ENCODE measurements around the gene TKFC. TPM values are rescaled to one million over a fixed set of nuclear protein-coding genes. Genes with fewer than 3 reads are reported as not detected.

Gene TKFC
- total and polyA plus RNA-seq, 9 of the 15 experiments (the other 6 are each of a cell fraction or from before 2014, with no cell fraction given) = 2.0 to 61.7 (median 28.5) TPM

DNA sequence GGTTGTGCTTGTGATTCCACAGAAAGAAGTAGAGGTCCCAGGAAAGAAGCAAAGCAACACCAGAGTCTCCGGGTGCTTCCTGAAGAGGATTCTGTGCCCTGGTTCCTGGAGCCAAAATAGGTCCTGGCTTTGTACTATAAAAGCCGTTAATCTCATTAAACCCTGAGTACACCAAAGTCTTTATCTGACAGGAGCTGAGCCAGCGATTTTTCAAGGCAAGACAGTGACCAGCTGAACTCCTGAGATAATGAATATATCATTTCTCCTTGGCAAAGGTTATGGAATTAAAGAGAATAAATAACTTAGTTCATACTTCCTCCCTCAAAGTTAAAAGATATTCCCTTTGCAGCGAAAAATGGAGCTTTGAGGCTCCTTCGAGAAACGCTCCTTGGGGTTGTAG lies 34.4 kb downstream of the TKFC start (continued):
- TF ChIP-seq, protein P1, sequence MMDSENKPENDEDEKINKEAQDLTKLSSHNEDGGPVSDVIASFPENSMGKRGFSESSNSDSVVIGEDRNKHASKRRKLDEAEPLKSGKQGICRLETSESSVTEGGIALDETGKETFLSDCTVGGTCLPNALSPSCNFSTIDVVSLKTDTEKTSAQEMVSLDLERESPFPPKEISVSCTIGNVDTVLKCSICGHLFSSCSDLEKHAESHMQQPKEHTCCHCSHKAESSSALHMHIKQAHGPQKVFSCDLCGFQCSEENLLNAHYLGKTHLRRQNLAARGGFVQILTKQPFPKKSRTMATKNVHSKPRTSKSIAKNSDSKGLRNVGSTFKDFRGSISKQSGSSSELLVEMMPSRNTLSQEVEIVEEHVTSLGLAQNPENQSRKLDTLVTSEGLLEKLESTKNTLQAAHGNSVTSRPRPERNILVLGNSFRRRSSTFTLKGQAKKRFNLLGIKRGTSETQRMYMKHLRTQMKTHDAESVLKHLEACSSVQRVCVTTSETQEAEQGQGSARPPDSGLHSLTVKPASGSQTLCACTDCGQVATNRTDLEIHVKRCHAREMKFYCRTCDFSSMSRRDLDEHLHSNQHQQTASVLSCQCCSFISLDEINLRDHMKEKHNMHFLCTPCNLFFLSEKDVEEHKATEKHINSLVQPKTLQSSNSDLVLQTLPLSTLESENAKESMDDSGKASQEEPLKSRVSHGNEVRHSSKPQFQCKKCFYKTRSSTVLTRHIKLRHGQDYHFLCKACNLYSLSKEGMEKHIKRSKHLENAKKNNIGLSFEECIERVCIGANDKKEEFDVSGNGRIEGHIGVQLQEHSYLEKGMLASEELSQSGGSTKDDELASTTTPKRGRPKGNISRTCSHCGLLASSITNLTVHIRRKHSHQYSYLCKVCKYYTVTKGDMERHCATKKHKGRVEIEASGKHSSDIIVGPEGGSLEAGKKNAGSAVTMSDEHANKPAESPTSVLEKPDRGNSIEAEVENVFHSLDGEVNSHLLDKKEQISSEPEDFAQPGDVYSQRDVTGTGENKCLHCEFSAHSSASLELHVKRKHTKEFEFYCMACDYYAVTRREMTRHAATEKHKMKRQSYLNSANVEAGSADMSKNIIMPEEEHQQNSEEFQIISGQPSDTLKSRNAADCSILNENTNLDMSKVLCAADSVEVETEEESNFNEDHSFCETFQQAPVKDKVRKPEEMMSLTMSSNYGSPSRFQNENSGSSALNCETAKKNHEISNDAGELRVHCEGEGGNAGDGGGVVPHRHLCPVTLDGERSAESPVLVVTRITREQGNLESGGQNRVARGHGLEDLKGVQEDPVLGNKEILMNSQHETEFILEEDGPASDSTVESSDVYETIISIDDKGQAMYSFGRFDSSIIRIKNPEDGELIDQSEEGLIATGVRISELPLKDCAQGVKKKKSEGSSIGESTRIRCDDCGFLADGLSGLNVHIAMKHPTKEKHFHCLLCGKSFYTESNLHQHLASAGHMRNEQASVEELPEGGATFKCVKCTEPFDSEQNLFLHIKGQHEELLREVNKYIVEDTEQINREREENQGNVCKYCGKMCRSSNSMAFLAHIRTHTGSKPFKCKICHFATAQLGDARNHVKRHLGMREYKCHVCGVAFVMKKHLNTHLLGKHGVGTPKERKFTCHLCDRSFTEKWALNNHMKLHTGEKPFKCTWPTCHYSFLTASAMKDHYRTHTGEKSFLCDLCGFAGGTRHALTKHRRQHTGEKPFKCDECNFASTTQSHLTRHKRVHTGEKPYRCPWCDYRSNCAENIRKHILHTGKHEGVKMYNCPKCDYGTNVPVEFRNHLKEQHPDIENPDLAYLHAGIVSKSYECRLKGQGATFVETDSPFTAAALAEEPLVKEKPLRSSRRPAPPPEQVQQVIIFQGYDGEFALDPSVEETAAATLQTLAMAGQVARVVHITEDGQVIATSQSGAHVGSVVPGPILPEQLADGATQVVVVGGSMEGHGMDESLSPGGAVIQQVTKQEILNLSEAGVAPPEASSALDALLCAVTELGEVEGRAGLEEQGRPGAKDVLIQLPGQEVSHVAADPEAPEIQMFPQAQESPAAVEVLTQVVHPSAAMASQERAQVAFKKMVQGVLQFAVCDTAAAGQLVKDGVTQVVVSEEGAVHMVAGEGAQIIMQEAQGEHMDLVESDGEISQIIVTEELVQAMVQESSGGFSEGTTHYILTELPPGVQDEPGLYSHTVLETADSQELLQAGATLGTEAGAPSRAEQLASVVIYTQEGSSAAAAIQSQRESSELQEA (IDR thresholded peaks at IDR 0.05; ENCODE audit: low read depth) = no peak
- no peak for TF ChIP-seq SP1 (CRISPR knock-in tag; IDR thresholded peaks at IDR 0.05)
- TF ChIP-seq, protein P2, sequence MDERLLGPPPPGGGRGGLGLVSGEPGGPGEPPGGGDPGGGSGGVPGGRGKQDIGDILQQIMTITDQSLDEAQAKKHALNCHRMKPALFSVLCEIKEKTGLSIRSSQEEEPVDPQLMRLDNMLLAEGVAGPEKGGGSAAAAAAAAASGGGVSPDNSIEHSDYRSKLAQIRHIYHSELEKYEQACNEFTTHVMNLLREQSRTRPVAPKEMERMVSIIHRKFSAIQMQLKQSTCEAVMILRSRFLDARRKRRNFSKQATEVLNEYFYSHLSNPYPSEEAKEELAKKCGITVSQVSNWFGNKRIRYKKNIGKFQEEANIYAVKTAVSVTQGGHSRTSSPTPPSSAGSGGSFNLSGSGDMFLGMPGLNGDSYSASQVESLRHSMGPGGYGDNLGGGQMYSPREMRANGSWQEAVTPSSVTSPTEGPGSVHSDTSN (CRISPR knock-in tag; IDR thresholded peaks at IDR 0.05; ENCODE audit: low read depth) = no peak
- TF ChIP-seq, protein P2 (tag; conservative IDR thresholded peaks at IDR 0.05; ENCODE audit: low read depth) = peak; percentile 83
- TF ChIP-seq ARID1B (IDR thresholded peaks at IDR 0.05) = peak; percentile 90
- TF ChIP-seq NBN (IDR thresholded peaks at IDR 0.05; ENCODE audit: low read depth) = no peak
- TF ChIP-seq, protein P3, sequence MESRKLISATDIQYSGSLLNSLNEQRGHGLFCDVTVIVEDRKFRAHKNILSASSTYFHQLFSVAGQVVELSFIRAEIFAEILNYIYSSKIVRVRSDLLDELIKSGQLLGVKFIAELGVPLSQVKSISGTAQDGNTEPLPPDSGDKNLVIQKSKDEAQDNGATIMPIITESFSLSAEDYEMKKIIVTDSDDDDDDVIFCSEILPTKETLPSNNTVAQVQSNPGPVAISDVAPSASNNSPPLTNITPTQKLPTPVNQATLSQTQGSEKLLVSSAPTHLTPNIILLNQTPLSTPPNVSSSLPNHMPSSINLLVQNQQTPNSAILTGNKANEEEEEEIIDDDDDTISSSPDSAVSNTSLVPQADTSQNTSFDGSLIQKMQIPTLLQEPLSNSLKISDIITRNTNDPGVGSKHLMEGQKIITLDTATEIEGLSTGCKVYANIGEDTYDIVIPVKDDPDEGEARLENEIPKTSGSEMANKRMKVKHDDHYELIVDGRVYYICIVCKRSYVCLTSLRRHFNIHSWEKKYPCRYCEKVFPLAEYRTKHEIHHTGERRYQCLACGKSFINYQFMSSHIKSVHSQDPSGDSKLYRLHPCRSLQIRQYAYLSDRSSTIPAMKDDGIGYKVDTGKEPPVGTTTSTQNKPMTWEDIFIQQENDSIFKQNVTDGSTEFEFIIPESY (CRISPR knock-in tag; IDR thresholded peaks at IDR 0.05) = no peak
- peak; percentile 90 for TF ChIP-seq MAFF (IDR thresholded peaks at IDR 0.05; ENCODE audit: low read length)
- TF ChIP-seq TBP (optimal IDR thresholded peaks at IDR 0.05; ENCODE audit: low read depth, low read length) = no peak
- TF ChIP-seq JUN (IDR thresholded peaks at IDR 0.05; ENCODE audit: borderline replicate concordance, low read depth, low read length) = no peak
- TF ChIP-seq JUN (CRISPR knock-in tag; IDR thresholded peaks at IDR 0.05; ENCODE audit: borderline replicate concordance) = no peak
- TF ChIP-seq, protein P4, sequence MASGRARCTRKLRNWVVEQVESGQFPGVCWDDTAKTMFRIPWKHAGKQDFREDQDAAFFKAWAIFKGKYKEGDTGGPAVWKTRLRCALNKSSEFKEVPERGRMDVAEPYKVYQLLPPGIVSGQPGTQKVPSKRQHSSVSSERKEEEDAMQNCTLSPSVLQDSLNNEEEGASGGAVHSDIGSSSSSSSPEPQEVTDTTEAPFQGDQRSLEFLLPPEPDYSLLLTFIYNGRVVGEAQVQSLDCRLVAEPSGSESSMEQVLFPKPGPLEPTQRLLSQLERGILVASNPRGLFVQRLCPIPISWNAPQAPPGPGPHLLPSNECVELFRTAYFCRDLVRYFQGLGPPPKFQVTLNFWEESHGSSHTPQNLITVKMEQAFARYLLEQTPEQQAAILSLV (tag; IDR thresholded peaks at IDR 0.05) = no peak

Measured in K562 (cell line).